GM21717 (cell line): ENCODE data around the gene FOXQ1.
"Not testable (repeated sequence)": the region's sequence is repeated elsewhere in the genome, so short reads cannot be mapped to it uniquely, and the experiment has no call there.

ENCODE experiments used
- ATAC-seq: cut with Tn5 transposase; IDR thresholded peaks from one replicate; pipeline ENCODE4 v1.9.1; 2021; ENCODE audit warnings: mild to moderate bottlenecking, moderate library complexity; ENCODE audit not compliant: unreplicated experiment

FOXQ1 gene

DNA sequence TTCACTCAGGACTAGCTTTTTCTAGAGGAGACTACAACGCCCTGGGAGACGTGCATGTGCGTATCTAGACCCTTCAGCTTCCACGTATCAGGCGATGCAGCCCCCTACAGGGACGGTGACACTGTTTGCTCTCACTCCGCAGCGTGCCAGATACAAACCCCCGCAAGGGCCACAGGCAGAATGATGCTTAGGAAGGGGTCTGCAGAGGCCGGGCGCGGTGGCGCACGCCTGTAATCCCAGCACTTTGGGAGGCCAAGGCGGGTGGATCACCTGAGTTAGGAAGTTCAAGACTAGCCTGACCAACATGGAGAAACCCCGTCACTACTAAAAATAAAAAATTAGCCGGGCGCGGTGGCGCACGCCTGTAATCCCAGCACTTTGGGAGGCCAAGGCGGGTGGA lies 6.7 kb downstream of the FOXQ1 start:
- ATAC-seq, result not testable (repeated sequence)

DNA sequence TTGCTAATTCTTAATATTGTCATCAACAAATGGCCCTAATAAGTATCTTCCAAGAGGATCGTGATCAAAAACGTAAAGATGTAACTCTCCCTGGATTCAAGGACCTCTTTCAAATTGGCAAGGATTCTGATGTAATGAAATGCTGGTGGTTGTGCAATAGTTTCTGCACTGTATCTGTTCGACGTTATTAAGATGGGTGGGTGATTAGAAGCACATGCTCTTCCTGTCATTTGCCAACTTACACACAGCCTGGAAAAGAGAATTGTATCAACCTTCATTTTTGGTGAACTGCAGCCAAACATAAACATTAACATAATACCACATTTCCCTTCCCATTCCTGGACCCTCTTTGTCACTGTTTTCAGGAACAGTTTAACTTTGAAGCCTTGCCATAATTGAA lies 9.8 kb downstream of the FOXQ1 start:
- no peak for ATAC-seq

DNA sequence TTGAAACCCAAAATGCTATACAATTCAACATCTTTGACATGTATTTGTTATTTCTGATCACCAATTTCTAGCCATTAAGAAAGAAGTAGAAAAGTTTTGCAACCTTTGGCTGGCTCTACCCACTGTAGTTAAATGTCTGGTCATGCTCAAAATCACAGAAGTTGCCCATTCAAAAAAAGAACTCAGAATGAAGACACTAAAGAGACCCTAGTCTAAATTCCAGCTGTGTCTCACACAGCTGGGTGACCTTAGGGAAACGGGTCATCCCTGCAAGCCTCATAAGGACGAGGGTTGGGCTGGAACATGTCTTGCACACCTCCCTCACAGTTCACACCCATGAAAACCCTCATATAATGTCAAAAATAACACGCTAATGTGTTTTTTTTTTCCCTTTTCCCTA lies 10.3 kb downstream of the FOXQ1 start:
- ATAC-seq, result no peak

DNA sequence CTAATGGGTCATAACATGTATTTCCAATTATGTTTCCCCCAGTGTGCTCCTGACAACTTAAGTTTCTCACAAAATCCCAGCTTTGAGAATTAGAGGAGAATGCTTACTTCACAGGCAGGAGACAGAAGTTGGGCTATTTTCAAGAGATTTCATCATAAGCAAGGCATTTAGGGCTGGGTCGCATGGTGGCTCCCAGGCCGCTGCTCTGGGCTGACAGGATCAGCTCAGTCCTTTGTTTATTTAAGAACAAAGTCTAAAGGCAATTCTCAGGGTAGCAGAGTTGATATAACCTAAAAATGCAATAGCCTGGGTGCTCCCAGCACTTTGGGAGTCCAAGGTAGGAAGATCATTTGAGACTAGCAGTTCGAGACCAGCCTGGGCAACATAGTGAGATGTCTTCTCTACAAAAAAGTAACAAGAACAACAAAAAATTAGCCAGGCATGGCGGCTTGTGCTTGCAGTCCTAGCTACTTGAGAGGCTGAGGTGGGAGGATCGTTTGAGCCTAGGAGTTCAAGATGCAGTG lies 10.9 kb downstream of the FOXQ1 start:
- ATAC-seq, result no peak

DNA sequence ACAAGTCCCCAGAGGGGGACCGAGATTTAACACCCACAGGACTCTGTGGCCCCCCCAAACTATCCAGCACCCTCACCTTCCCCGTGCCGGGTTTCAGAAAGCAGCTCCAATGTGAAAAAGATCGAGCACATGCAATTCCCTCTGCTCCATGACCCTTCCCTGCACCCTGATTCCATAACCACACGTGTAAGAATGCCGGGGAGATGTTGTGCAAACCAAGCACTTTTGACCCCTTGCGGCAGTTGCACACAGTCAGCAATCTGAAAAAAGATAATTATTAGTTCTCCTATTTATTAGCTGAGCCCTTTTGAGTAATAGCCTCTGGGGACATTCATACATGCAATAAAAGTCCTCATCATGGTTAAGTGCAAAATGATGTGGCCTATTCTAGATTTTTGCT lies 13.0 kb downstream of the FOXQ1 start:
- ATAC-seq, result no peak

DNA sequence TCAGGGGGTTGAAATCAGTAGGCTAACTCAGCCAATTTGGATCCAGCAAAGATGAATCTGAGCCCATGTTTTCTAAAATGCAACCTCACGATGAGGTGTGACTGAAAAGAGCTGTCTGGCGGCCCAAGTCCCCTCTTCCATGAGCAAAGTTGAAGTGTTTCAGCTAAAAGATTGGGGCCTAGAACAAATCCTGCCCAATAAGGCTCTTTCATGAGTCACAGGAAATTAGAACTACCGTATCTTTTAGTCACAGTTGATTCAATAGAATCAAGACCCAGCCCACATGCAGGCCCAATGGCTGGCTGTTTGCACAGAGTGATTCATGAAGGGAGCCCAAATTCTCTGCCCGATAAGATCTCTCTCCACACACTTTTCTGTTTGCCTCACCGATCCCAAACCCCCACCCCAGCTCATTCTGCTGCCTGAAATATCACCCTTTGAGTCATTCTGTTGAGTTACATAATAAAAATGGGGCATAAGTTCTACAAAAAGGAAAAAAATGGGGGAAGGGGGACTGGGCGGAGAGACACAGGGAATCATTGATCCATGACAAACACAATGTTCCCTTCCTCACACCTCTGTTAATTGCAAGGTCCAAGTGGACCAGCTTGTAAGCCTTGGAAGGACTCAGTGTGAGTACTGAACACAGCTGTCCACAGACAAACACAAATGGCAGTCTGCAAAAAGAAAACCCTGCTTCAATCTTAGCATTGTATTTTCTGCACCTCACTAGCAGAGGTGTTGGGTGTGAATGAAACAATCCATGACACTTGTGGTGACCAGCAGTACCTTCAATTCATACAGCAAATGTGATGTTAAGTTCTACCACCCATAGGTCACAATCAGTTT lies 13.8 kb downstream of the FOXQ1 start:
- ATAC-seq, result no peak

DNA sequence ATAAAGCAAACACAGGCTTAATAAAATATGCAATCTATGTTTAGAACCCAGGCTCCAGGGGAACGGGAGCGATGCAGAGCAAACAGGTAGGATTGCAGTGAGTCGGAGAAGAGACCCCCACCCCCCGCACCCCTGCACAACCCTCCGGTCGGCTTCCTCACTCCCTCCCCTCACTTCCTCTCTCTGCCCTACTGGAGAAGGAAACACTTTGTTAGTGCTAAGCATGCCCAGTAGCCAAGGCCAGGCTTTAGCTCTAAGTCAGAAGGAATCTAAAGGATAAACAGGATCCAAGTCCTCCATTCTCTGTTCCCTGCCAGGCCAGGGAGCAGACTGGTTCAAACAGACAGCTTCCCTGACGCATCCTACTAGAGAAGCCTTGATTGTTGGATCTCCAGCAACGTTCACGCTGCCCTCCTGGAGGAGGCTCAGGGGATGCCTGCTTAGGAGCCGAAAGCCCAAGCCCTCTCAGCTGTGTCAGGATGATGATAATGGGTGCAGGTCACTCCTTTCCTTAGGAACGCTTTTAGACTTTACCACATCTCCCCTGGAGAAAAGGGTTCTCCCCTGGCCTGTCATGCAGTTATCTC lies 14.7 kb downstream of the FOXQ1 start:
- ATAC-seq, result no peak

DNA sequence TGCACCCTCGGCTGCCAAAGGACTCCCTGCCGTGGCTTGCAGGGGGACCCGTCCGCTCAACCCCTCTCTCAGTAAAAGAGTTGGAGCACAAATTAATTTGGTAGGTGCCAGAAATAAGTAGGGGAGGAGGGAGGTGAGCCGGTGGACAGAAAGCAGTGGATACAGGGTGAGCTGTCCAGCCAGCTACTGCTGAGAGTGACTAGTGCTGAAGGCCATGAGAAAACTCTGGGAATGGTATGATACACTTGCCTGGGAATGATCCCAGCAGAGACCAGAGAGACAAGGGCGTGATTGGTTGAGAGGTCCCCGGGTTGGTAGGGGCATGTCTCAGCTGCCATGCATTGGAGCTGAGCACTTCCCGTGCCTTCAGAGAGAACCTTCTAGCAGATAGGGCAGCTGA lies 15.7 kb downstream of the FOXQ1 start:
- ATAC-seq, result no peak

DNA sequence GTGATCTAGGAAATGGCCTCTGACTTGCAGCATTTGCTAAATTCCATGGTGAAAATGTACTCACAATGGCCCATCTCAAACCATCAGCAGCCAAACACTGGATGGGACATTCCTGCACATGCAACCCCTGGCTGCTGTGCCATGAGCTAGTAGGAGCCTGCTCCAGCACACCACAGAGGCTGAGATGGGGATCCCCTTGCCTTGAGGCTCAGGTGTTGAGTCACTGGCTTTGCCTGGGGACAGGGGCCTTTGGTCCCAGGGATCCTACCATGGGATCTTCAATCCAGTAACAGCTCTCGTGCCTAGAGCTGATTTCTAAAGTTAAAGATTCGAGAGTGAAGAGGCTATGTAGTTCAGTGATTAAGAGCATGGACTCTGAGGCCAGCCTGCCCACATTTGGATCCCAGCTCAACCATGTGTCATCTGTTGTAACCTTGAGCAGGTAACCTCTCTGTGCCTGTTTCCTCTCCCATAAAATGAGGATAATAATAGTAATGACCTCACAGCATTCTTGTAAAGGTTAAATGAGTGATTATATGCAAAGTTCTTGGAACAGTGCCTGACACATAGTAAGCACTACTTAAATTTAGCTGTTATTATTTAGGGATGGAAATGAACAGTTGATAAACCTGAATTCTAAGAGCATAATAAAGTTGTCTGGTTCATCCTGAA lies 16.4 kb downstream of the FOXQ1 start:
- no peak for ATAC-seq

DNA sequence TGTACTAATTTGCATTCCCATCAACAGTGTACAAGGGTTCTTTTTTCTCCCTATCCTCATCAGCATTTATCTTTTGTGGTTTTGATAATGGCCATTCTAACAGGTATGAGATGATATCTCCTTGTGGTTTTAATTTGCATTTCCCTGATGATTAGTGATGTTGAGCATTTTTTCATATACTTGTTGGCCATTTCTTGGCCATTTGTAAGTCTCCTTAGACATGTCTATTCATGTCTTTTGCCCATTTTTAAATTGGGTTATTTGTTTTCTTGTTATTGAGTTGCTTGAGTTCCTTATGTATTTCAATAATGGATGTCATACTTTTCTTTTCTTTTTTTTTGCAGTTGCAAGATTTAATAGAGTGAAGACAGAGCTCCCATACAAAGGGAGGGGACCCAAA lies 17.8 kb downstream of the FOXQ1 start:
- no peak for ATAC-seq

DNA sequence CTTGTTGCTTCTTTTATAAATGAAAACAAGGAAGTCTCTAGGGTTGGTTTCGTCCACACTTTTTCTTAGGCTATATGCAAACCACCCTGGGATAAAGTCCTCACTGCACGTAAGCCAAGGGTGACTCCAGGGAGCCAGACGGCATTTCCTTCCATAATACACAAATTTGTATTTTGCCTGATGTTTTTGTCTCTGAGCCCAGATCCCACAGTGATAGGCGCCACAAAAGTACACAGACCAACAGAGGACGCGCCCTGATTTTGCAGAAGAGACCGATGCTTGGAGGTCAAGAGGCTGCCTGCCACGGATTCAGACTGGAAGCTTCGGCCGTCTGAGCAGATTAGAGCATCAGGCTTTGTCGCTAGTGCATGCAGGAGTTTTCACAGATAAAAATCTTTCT lies 22.8 kb downstream of the FOXQ1 start:
- no peak for ATAC-seq

DNA sequence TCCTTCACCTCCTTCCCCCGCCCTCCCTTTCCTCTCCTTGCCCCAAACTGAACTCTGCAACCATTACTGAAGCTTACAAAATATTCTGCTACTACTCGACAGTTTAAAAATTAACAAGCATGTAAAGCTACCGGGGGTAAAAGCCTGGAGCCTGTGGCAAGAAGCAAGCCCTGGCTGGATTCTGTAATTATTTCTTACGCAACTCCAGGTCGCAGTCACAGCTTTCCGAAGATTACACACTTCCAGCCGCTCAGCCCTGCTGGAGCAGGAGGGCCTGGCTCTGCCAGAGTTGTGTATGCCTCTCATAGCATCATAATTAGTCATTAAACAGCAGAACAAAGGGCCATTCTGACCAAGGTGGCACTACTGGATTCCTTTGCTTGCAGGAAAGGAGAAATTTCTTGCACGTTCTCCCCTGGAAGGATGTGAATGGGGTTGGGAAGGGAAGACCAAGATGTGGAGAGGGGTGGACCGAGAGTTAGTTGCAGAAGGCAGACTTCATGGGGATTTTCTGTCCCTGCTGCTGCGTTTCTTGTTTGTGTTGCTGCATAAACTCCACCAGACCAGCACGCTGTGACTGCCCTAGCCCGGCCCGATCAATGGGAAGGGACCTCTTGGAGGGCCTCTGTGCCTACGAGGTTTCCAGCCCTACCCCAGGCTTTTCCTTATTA lies 23.6 kb downstream of the FOXQ1 start:
- no peak for ATAC-seq

DNA sequence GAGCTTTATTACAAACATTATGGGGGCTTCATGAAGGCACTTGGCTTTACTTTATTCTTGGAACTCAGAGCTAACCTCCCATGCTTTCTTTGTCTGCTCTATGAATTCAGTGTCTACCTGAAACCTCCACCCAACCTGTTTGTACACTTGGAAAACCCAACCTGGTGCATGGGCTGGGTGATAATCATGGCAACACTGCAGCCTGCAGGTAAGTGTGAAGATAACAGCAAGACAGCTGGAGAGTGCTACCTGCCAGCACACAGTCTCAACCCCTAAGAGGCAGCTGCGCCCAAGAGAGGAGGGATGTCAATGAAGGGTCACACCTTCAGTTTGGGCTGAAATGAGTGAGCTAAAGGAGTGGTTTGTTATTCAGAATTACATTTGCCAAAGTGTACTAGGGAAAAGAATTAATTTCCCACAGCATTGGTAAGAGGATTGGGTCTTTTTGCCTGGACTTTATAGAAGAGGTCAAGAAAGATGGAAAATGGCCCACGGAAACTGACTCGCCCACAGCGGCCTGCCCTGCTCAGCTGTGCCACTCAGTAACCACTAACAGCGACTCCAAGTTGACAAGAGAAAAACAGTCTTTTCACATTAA lies 24.4 kb downstream of the FOXQ1 start:
- no peak for ATAC-seq

DNA sequence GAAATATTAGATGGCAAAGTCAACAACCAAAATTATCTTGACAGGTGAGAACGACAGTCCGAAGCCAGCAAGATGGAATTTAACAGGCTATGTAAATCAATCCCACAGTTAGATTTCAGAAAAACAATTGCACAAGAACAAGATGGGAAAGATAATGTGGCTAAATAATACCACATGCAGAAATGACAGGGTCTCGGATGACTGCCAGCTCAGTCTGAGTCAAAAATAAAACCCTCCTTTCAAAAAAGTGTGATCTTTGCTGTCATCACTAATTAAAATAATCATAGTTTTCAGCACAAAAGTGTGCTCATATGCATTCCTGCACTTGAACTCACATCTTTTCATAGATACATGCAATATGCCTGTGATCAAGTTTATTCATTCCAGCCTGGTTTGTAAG lies 25.9 kb downstream of the FOXQ1 start:
- ATAC-seq, result no peak

DNA sequence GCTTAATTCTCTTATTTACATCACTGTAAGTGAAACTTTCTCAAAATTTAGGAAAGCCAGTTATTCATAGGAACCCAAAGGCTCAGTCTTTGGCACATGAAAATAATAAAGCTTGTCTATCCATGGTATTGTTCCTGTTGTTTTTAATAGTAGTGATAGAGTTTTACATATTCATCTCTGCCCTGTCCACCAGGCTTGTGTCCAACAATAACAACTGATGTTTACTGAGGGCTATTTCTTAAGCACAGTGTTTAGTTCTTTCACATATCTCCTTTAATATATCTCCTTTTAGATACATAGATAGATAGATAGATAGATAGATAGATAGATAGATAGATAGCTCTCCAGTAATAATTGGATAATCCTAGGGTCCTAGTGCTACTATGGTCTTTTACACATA lies 34.2 kb downstream of the FOXQ1 start:
- ATAC-seq, result no peak

DNA sequence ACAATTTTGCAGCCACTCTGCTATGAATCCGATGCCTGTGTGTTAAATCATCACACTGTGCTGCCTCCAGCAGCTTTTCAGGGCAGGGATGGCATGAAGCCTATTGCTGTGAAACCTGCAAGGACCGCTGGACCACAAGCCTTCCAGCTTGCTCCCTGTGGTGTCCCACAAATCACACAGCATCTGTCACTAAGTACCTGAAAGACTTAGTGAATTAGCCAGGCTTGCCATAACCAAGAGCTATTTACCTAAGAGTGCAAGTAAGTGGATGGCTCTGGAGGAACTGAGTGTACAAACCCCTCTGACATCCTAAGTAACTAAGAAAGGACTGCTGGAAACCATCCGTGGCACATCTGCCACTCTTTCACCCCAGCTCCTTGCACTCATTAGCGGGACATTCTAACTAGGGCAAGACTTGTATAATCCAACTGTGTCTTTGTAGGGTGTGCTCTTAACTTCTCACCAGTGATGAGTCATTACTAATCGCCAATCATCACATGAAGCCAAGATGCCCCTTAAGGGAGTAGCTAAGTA lies 34.7 kb downstream of the FOXQ1 start:
- no peak for ATAC-seq

DNA sequence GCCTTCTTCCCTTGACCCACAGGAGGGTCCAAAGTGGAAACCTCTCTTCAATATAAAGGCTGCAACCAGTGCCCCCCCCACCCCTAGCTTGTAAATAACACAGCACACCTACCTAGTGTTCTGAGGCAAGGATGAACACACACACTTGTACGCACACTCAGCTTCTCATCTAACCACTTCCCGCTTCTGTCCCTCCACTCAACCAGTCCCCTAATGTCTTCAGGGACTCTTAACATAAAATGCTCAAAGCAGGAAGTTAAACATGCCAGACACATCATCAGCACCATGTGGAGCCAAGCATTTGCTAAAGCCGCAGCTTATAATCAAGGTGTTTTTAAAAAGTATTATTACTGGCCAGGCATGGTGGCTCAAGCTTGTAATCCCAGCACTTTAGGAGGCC lies 35.3 kb downstream of the FOXQ1 start:
- ATAC-seq, result no peak

DNA sequence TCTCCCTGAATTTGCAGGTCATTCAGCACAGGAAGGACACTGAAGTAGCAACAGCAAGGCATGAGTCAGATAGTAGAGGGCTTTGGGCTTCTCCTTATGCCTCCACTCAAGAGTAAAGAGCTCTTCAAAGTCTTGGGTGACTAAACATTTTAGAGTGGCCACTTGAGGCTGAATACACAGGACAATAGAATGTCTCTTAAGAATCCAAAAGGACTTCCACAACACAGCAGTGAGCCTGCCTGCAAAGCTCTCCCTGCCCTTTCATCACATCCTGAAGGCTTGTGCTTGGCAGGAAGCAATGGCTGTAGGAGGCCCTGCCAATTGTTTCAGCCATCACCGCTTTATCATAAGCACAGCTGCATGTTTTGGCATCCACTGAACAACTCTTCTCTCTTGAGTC lies 36.8 kb downstream of the FOXQ1 start:
- ATAC-seq, result no peak

DNA sequence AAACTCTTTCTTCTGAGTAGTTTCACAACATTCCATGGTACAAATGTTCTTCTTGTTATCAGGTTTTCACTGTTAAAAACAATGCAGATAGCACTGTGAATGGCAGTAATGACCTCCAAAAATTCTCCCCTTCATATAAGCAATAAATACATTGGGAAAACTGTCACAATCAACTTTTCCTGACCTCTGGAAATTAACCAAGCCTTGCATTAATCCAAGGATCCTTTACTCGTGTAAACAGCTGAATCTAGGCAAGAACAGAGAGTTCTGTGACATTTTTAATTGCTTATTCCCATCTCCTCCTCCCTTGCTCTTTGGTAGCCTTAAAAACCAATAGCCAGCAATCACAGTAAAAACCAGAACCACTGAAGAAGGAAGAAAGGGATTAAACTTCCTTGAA lies 37.8 kb downstream of the FOXQ1 start:
- no peak for ATAC-seq

DNA sequence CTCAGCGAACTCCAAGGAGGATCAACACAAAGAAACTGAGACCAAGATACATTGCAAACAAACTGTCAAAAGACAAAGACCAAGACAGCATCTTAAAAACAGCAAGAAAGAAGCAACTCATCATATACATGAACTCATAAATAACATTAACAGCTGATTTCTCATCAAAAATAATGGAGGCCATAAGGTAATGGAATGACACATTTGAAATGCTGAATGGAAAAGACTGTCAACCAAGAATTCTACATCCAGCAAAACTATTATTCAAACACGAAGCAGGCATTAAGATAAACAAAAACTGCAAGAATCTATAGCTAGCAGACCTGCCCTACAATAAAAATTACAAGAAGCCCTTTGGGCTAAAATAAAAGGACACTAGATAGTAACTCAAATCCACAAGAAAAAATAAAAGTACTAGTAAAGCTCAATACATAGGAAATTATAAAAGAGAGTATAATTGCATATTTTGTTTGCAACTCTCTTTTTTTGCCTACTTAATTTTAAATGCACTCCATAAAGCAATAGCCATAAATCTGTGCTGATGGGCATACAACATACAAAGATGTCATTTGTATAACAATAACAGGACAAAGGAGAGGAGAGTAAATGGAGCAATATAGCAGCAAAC lies 39.6 kb downstream of the FOXQ1 start:
- ATAC-seq, result no peak
